ENCODE data around the gene SYT17. TPM values are rescaled to one million over a fixed set of nuclear protein-coding genes. Genes with fewer than 3 reads are reported as not detected.

SYT17 gene
- total and polyA plus RNA-seq, 4 donors, result 3.4 to 13.1 (median 8.6) TPM

DNA sequence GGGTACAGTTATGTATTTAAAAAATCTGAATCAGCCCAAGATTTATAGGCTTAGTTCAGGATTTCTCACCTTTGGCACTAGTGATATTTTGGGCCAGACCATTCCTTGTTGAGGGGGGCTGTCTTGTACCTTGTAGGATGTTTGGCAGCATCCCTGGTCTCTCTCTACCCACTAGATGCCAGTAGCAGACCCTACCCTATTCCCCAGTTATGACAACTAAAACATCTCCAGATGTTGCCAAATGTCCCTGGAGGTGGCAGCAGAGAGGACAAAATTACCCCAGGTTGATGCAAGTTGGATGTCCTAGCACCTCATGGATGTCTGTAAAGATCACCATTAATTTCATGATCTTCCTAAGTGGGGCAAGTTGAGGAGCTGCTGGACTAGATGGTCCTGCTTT is 45.8 kb downstream of the SYT17 start:
- H3K9ac ChIP-seq (ENCODE audit: insufficient read depth in 1 of 2, low read length in 2 of 2), result no peak overlapping the region
- peaks cover 0 to 2% (median 0%) of the 10 kb centered on the region in 4 donors for H3K9me3 ChIP-seq (ENCODE audit: control insufficient read depth in 4 of 4, insufficient read depth in 3 of 4, low read length in 3 of 4)
- no peak for ATAC-seq (ENCODE audit: insufficient read depth, low FRiP score)
- H3K27ac ChIP-seq (ENCODE audit: low read depth in 1 of 2, low read length in 1 of 2), result no peak overlapping the region
- TF ChIP-seq, protein P1, sequence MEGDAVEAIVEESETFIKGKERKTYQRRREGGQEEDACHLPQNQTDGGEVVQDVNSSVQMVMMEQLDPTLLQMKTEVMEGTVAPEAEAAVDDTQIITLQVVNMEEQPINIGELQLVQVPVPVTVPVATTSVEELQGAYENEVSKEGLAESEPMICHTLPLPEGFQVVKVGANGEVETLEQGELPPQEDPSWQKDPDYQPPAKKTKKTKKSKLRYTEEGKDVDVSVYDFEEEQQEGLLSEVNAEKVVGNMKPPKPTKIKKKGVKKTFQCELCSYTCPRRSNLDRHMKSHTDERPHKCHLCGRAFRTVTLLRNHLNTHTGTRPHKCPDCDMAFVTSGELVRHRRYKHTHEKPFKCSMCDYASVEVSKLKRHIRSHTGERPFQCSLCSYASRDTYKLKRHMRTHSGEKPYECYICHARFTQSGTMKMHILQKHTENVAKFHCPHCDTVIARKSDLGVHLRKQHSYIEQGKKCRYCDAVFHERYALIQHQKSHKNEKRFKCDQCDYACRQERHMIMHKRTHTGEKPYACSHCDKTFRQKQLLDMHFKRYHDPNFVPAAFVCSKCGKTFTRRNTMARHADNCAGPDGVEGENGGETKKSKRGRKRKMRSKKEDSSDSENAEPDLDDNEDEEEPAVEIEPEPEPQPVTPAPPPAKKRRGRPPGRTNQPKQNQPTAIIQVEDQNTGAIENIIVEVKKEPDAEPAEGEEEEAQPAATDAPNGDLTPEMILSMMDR (IDR thresholded peaks at IDR 0.05; ENCODE audit: control extremely low read depth, extremely low read depth), result no peak
- no peak for DNase-seq
- no peak overlapping the region for H3K4me3 ChIP-seq
- H3K27me3 ChIP-seq (ENCODE audit: control insufficient read depth in 3 of 3, insufficient read depth in 3 of 3, low read length in 2 of 3), result no peaks in the 10 kb centered on the region
- no peaks in the 10 kb centered on the region for H3K4me1 ChIP-seq (ENCODE audit: control insufficient read depth in 5 of 5, insufficient read depth in 5 of 5, low read length in 5 of 5)
- peaks cover 0 to 9% (median 1%) of the 10 kb centered on the region in 4 donors for H3K36me3 ChIP-seq (ENCODE audit: control insufficient read depth in 4 of 4, insufficient read depth in 4 of 4, low read length in 4 of 4)

- TF ChIP-seq, protein P1 (IDR thresholded peaks at IDR 0.05; ENCODE audit: control extremely low read depth, extremely low read depth), result no peak
- Histone ChIP-seq H3K4me3 (no peak overlapping the region), H3K9me3 (ENCODE audit: control insufficient read depth in 4 of 4, insufficient read depth in 3 of 4, low read length in 3 of 4) (peaks cover 0 to 2% (median 0%) of the 10 kb centered on the region in 4 donors), H3K9ac (ENCODE audit: insufficient read depth in 1 of 2, low read length in 2 of 2) (no peak overlapping the region), H3K27me3 (ENCODE audit: control insufficient read depth in 3 of 3, insufficient read depth in 3 of 3, low read length in 2 of 3) (no peaks in the 10 kb centered on the region), H3K27ac (ENCODE audit: low read depth in 1 of 2, low read length in 1 of 2) (no peak overlapping the region), H3K36me3 (ENCODE audit: control insufficient read depth in 4 of 4, insufficient read depth in 4 of 4, low read length in 4 of 4) (peaks cover 0 to 9% (median 1%) of the 10 kb centered on the region in 4 donors), H3K4me1 (ENCODE audit: control insufficient read depth in 5 of 5, insufficient read depth in 5 of 5, low read length in 5 of 5) (no peaks in the 10 kb centered on the region)
- DNase-seq (no peak), ATAC-seq (ENCODE audit: insufficient read depth, low FRiP score) (no peak)
- 93% methylated on average over 5 of the region's 5 CpGs for WGBS, 2 donors
These were observed 47.7 kb downstream of the SYT17 start for GRCh38 chr16:19215705-19216104.

DNA sequence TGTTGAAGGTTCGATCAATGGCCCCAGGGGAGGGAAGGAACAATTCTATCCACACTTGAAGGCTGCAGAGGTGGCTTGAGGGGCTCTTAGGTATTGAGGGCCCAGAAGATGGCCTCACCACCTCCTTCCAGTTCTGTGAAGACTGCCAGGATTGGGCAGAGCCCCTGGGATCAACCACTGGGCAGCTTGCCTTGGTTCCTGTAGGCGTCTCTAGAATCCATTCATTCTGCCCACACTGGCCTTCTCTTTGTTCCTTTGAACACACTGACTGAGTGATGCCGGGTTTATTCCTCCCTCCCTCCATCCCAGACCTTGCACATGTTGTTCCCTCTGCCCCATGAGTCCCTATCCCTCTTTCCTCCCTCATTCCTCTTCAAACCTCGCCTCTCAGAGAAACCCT is 50.5 kb downstream of the SYT17 start:
- Histone ChIP-seq H3K4me1 (ENCODE audit: control insufficient read depth in 5 of 5, insufficient read depth in 5 of 5, low read length in 5 of 5) (no peaks in the 10 kb centered on the region), H3K9me3 (ENCODE audit: control insufficient read depth in 4 of 4, insufficient read depth in 3 of 4, low read length in 3 of 4) (peaks cover 0 to 3% (median 0%) of the 10 kb centered on the region in 4 donors), H3K27ac (ENCODE audit: low read depth in 1 of 2, low read length in 1 of 2) (no peak overlapping the region), H3K27me3 (ENCODE audit: control insufficient read depth in 3 of 3, insufficient read depth in 3 of 3, low read length in 2 of 3) (no peaks in the 10 kb centered on the region), H3K9ac (ENCODE audit: insufficient read depth in 1 of 2, low read length in 2 of 2) (no peak overlapping the region), H3K36me3 (ENCODE audit: control insufficient read depth in 4 of 4, insufficient read depth in 4 of 4, low read length in 4 of 4) (peaks cover 0 to 6% (median 0%) of the 10 kb centered on the region in 4 donors), H3K4me3 (no peak overlapping the region)
- DNase-seq, result no peak
- no peak for ATAC-seq (ENCODE audit: insufficient read depth, low FRiP score)
- WGBS, 2 donors, result 79 to 82% methylated on average over 4 of the region's 4 CpGs
- TF ChIP-seq, protein P1 (IDR thresholded peaks at IDR 0.05; ENCODE audit: control extremely low read depth, extremely low read depth), result no peak

DNA sequence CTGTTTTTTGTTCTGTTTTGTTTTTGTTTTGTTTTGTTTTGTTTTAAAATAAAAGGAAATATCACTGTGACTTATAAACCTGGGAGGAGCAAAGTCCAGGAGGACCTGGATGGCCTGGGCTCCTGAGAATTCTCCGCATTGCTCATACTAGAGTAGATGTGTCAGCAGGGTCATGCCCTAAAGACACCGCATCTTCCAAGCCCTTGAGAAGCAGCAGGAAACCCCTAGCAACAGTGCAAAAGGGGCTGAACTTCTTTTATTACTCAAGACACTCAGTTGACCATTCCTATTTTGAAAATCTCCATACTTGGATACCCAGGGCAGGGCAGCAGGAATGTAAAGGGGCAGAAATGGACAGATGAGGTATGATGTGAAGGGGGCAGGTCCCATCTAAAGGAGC is 51.8 kb downstream of the SYT17 start:
- H3K27me3 ChIP-seq (ENCODE audit: control insufficient read depth in 3 of 3, insufficient read depth in 3 of 3, low read length in 2 of 3), result no peaks in the 10 kb centered on the region
- H3K4me3 ChIP-seq, result no peak overlapping the region
- WGBS, 2 donors, result 93 to 95% methylated on average over 2 of the region's 2 CpGs
- H3K9ac ChIP-seq (ENCODE audit: insufficient read depth in 1 of 2, low read length in 2 of 2), result no peak overlapping the region
- ATAC-seq (ENCODE audit: insufficient read depth, low FRiP score) (no peak), DNase-seq (no peak)
- H3K36me3 ChIP-seq (ENCODE audit: control insufficient read depth in 4 of 4, insufficient read depth in 4 of 4, low read length in 4 of 4), result peaks cover 0 to 9% (median 7%) of the 10 kb centered on the region in 4 donors
- TF ChIP-seq, protein P1 (IDR thresholded peaks at IDR 0.05; ENCODE audit: control extremely low read depth, extremely low read depth), result no peak
- H3K27ac ChIP-seq (ENCODE audit: low read depth in 1 of 2, low read length in 1 of 2), result no peak overlapping the region
- peaks cover 0 to 3% (median 0%) of the 10 kb centered on the region in 4 donors for H3K9me3 ChIP-seq (ENCODE audit: control insufficient read depth in 4 of 4, insufficient read depth in 3 of 4, low read length in 3 of 4)
- no peaks in the 10 kb centered on the region for H3K4me1 ChIP-seq (ENCODE audit: control insufficient read depth in 5 of 5, insufficient read depth in 5 of 5, low read length in 5 of 5)

Data from lung (tissue), 12 donors.